Fibroblast of lung (primary cell): ENCODE measurements around the gene ATRN.

Experiments used
- EZH2 ChIP-seq: IDR thresholded peaks from 2 replicates; pipeline ENCODE4 v1.5.1; 2012; ENCODE audit warnings: low read length, control low read depth, mild to moderate bottlenecking; ENCODE audit errors: missing control alignments
- TF ChIP-seq, protein P1 (sequence below), 2 donors: IDR thresholded peaks in 1 of 2; conservative IDR thresholded peaks in 1 of 2; 1 replicate in 1 of 2; 2 replicates in 1 of 2; pipeline ENCODE4 v1.5.1; 2011 to 2012; ENCODE audit warnings: low read length in 2 of 2, control low read depth in 1 of 2, inconsistent platforms in 1 of 2, low read depth in 1 of 2, mild to moderate bottlenecking in 1 of 2

GRCh38 chr20:3423126-3423525 lies 47.7 kb upstream of the ATRN start:
- no peak for TF ChIP-seq EZH2
- TF ChIP-seq, protein P1, sequence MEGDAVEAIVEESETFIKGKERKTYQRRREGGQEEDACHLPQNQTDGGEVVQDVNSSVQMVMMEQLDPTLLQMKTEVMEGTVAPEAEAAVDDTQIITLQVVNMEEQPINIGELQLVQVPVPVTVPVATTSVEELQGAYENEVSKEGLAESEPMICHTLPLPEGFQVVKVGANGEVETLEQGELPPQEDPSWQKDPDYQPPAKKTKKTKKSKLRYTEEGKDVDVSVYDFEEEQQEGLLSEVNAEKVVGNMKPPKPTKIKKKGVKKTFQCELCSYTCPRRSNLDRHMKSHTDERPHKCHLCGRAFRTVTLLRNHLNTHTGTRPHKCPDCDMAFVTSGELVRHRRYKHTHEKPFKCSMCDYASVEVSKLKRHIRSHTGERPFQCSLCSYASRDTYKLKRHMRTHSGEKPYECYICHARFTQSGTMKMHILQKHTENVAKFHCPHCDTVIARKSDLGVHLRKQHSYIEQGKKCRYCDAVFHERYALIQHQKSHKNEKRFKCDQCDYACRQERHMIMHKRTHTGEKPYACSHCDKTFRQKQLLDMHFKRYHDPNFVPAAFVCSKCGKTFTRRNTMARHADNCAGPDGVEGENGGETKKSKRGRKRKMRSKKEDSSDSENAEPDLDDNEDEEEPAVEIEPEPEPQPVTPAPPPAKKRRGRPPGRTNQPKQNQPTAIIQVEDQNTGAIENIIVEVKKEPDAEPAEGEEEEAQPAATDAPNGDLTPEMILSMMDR (conservative IDR thresholded peaks at IDR 0.05 in 1 of 2, IDR thresholded peaks at IDR 0.05 in 1 of 2; ENCODE audit: low read depth in 1 of 2, low read length in 2 of 2): no peak
